GM06990 (cell line): ENCODE measurements around the gene KCNC2.

Experiments
- DNase-seq: peaks from one replicate; pipeline ENCODE4 v3.0.0-alpha.2; 2011; ENCODE audit not compliant: insufficient read length; ENCODE audit errors: extremely low read depth
- H3K27me3 ChIP-seq: replicated peaks from 2 replicates; pipeline ENCODE4 v1.6.0; 2011; ENCODE audit warnings: low read length; ENCODE audit not compliant: control insufficient read depth, insufficient read depth
- H3K36me3 ChIP-seq: 2 replicates; pipeline ENCODE4 v1.5.1; 2011; ENCODE audit warnings: low read length; ENCODE audit not compliant: control insufficient read depth, insufficient read depth
- H3K4me3 ChIP-seq: replicated peaks from 2 replicates; pipeline ENCODE4 v1.5.1; 2011; ENCODE audit warnings: low read depth, mild to moderate bottlenecking, control low read depth, low read length
- CTCF ChIP-seq: IDR thresholded peaks from 2 replicates; pipeline ENCODE4 v1.5.1; 2011; ENCODE audit warnings: low read length, control low read depth, mild to moderate bottlenecking, inconsistent platforms; ENCODE audit not compliant: insufficient read depth, poor library complexity, severe bottlenecking

The KCNC2 gene

GRCh38 chr12:75227132-75227531 is 17.5 kb upstream of the KCNC2 start:
- no peak for DNase-seq
- TF ChIP-seq CTCF: no peak
- H3K36me3 ChIP-seq: no peaks in the 10 kb centered on the region
- H3K27me3 ChIP-seq: no peaks in the 10 kb centered on the region
- H3K4me3 ChIP-seq: no peak overlapping the region

- Histone ChIP-seq H3K36me3 (no peaks in the 10 kb centered on the region), H3K4me3 (no peak overlapping the region), H3K27me3 (no peaks in the 10 kb centered on the region)
- TF ChIP-seq CTCF: no peak
- no peak for DNase-seq
Observed at GRCh38 chr12:75212072-75212471, 2.4 kb upstream of the KCNC2 start.

GRCh38 chr12:75208856-75209811 is 505 bp downstream of the KCNC2 start:
- no peaks in the 10 kb centered on the region for H3K27me3 ChIP-seq
- H3K4me3 ChIP-seq: no peak overlapping the region
- no peak for DNase-seq
- H3K36me3 ChIP-seq: no peaks in the 10 kb centered on the region
- no peak for TF ChIP-seq CTCF

GRCh38 chr12:75207338-75208083 is 2.1 kb downstream of the KCNC2 start:
- no peak for TF ChIP-seq CTCF
- Histone ChIP-seq H3K4me3 (no peak overlapping the region), H3K36me3 (no peaks in the 10 kb centered on the region), H3K27me3 (no peaks in the 10 kb centered on the region)
- DNase-seq: no peak

- no peaks in the 10 kb centered on the region for H3K27me3 ChIP-seq
- DNase-seq: no peak
- TF ChIP-seq CTCF: no peak
Observed at GRCh38 chr12:75205558-75205957, 4.1 kb downstream of the KCNC2 start.

More at GRCh38 chr12:75205558-75205957, 4.1 kb downstream of the KCNC2 start:
- no peak overlapping the region for H3K4me3 ChIP-seq
- H3K36me3 ChIP-seq: no peaks in the 10 kb centered on the region
